Measurements from ENCODE around the gene ARHGAP4. TPM values are rescaled to one million over a fixed set of nuclear protein-coding genes. Genes with fewer than 3 reads are reported as not detected.

Gene ARHGAP4
- total and polyA plus RNA-seq, 10 of the 15 experiments (the other 5 are each of a cell fraction or from before 2014, with no cell fraction given), result 0.71 to 120 (median 44.3) TPM

DNA sequence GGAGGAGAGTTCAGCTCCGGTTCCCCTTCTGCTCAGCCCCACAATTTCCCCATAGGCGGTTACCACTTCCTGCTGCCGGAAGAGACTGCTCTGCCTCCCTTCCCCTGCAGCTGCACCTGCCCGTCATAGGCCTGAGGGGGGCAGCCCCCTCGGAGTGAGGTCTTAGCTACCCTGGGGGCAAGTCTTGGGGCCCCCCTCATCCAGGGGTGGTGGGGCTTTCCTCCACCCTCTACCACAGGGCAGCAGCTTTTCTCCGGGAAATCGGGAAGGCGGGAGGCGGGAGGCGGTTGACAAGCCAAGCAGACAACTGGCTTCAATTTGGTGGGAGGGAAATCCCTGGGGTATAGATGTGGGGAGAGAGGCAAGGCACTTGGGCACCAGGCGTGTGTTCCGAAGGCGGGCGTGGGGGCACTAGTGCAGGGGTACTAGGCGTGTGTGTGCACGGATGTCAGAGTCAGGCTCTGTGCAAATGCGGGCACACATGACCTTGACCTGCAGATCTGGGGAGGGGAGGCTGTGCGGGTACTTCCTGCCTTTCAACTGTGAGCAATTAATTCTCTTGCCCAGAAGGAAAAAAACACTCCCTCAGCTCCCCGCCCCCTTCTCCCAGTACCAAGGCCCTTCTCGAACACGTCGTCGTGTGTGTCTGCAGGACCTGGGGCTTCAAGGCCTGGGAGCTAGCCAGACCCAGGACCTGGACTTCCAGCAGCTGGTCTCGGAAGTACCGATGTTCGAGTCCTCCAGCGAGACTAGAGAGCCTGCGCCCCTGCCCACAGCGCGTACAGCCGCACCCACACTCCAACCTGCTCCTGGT is 1.0 kb upstream of the ARHGAP4 start (continued):
- TF ChIP-seq, protein P1, sequence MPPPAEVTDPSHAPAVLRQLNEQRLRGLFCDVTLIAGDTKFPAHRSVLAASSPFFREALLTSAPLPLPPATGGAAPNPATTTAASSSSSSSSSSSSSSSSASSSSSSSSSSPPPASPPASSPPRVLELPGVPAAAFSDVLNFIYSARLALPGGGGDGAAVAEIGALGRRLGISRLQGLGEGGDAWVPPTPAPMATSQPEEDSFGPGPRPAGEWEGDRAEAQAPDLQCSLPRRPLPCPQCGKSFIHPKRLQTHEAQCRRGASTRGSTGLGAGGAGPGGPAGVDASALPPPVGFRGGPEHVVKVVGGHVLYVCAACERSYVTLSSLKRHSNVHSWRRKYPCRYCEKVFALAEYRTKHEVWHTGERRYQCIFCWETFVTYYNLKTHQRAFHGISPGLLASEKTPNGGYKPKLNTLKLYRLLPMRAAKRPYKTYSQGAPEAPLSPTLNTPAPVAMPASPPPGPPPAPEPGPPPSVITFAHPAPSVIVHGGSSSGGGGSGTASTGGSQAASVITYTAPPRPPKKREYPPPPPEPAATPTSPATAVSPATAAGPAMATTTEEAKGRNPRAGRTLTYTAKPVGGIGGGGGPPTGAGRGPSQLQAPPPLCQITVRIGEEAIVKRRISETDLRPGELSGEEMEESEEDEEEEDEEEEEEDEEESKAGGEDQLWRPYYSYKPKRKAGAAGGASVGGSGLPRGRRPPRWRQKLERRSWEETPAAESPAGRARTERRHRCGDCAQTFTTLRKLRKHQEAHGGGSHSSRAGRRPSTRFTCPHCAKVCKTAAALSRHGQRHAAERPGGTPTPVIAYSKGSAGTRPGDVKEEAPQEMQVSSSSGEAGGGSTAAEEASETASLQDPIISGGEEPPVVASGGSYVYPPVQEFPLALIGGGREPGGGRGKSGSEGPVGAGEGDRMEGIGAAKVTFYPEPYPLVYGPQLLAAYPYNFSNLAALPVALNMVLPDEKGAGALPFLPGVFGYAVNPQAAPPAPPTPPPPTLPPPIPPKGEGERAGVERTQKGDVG (CRISPR knock-in tag; IDR thresholded peaks at IDR 0.05), result no peak
- TF ChIP-seq RBBP5 (conservative IDR thresholded peaks at IDR 0.05) (no peak), TAF1 (IDR thresholded peaks at IDR 0.05; ENCODE audit: borderline replicate concordance, low read depth, low read length) (0 out of 2 replicates have a peak, but pooled peaks have one; percentile 50), NRF1 (conservative IDR thresholded peaks at IDR 0.05; ENCODE audit: low read depth, low read length) (no peak), NR2C1 (IDR thresholded peaks at IDR 0.05) (no peak), NR2F1 (conservative IDR thresholded peaks at IDR 0.05) (peak; percentile 89), EP300 (IDR thresholded peaks at IDR 0.05; ENCODE audit: borderline replicate concordance in 1 of 2, control insufficient read depth in 1 of 2, low read depth in 2 of 2, low read length in 2 of 2) (no peak; a peak in 1 of 4 replicates), HDGF (IDR thresholded peaks at IDR 0.05) (0 out of 2 replicates have a peak, but pooled peaks have one; percentile 43), SP1 (IDR thresholded peaks at IDR 0.05; ENCODE audit: low read depth, low read length) (no peak), STAT1 (conservative IDR thresholded peaks at IDR 0.05) (no peak), JUNB (IDR thresholded peaks at IDR 0.05) (no peak; the same call in 1 of the 2 replicates), KDM1A (IDR thresholded peaks at IDR 0.05; ENCODE audit: borderline replicate concordance) (no peak), SPI1 (IDR thresholded peaks at IDR 0.05; ENCODE audit: borderline replicate concordance, insufficient read depth, low read depth, low read length) (peak; percentile 69; the same call in 1 of the 2 replicates), TCF7 (IDR thresholded peaks at IDR 0.05; ENCODE audit: borderline replicate concordance) (no peak), SREBF1 (IDR thresholded peaks at IDR 0.05; ENCODE audit: low read length) (no peak), TBL1XR1 (IDR thresholded peaks at IDR 0.05; ENCODE audit: low read depth, low read length) (peak; percentile 59; the same call in 1 of the 2 replicates), NBN (IDR thresholded peaks at IDR 0.05) (0 out of 2 replicates have a peak, but pooled peaks have one; percentile 56), SUZ12 (IDR thresholded peaks at IDR 0.05; ENCODE audit: unreplicated experiment) (no peak), WRNIP1 (IDR thresholded peaks at IDR 0.05; ENCODE audit: borderline replicate concordance, low read depth, low read length) (no peak), BRCA1 (IDR thresholded peaks at IDR 0.05; ENCODE audit: low read depth, low read length) (no peak), FOXM1 (IDR thresholded peaks at IDR 0.05; ENCODE audit: low read depth, low read length) (no peak)
- TF ChIP-seq, protein P2, sequence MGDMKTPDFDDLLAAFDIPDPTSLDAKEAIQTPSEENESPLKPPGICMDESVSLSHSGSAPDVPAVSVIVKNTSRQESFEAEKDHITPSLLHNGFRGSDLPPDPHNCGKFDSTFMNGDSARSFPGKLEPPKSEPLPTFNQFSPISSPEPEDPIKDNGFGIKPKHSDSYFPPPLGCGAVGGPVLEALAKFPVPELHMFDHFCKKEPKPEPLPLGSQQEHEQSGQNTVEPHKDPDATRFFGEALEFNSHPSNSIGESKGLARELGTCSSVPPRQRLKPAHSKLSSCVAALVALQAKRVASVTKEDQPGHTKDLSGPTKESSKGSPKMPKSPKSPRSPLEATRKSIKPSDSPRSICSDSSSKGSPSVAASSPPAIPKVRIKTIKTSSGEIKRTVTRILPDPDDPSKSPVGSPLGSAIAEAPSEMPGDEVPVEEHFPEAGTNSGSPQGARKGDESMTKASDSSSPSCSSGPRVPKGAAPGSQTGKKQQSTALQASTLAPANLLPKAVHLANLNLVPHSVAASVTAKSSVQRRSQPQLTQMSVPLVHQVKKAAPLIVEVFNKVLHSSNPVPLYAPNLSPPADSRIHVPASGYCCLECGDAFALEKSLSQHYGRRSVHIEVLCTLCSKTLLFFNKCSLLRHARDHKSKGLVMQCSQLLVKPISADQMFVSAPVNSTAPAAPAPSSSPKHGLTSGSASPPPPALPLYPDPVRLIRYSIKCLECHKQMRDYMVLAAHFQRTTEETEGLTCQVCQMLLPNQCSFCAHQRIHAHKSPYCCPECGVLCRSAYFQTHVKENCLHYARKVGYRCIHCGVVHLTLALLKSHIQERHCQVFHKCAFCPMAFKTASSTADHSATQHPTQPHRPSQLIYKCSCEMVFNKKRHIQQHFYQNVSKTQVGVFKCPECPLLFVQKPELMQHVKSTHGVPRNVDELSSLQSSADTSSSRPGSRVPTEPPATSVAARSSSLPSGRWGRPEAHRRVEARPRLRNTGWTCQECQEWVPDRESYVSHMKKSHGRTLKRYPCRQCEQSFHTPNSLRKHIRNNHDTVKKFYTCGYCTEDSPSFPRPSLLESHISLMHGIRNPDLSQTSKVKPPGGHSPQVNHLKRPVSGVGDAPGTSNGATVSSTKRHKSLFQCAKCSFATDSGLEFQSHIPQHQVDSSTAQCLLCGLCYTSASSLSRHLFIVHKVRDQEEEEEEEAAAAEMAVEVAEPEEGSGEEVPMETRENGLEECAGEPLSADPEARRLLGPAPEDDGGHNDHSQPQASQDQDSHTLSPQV (IDR thresholded peaks at IDR 0.05), result no peak
- TF ChIP-seq, protein P3, sequence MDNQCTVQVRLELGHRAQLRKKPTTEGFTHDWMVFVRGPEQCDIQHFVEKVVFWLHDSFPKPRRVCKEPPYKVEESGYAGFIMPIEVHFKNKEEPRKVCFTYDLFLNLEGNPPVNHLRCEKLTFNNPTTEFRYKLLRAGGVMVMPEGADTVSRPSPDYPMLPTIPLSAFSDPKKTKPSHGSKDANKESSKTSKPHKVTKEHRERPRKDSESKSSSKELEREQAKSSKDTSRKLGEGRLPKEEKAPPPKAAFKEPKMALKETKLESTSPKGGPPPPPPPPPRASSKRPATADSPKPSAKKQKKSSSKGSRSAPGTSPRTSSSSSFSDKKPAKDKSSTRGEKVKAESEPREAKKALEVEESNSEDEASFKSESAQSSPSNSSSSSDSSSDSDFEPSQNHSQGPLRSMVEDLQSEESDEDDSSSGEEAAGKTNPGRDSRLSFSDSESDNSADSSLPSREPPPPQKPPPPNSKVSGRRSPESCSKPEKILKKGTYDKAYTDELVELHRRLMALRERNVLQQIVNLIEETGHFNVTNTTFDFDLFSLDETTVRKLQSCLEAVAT (IDR thresholded peaks at IDR 0.05), result no peak

All from GM12878 (cell line).